Retina (tissue), 1 donor: Measurements from ENCODE around the gene GLIPR2.
"Not testable (repeated sequence)": the region's sequence is repeated elsewhere in the genome, so short reads cannot be mapped to it uniquely, and the experiment has no call there.

Source experiments
- DNase-seq: peaks from one replicate; pipeline ENCODE4 v3.0.0-alpha.2; 2016

GLIPR2 gene

GRCh38 chr9:36136272-36136893 lies at the start of gene GLIPR2:
Gene GLIPR2 (plus strand): TSS chr9:36136733. CDS start chr9:36136779, 46 bp downstream.
- peak; percentile 78 for DNase-seq

- DNase-seq, result not testable (repeated sequence)
Measured at GRCh38 chr9:36087054-36087453, 49.5 kb upstream of the GLIPR2 start.

GRCh38 chr9:36088020-36088419 lies 48.5 kb upstream of the GLIPR2 start:
- no peak for DNase-seq

- no peak for DNase-seq
Measured at GRCh38 chr9:36091026-36091953, 45.2 kb upstream of the GLIPR2 start.

- DNase-seq, result no peak
Measured at GRCh38 chr9:36092014-36092413, 44.5 kb upstream of the GLIPR2 start.

- DNase-seq, result no peak
Measured at GRCh38 chr9:36092509-36093215, 43.9 kb upstream of the GLIPR2 start.

- DNase-seq, result no peak
Measured at GRCh38 chr9:36093384-36093783, 43.1 kb upstream of the GLIPR2 start.

- no peak for DNase-seq
Measured at GRCh38 chr9:36099718-36100117, 36.8 kb upstream of the GLIPR2 start.

GRCh38 chr9:36100532-36100931 lies 36.0 kb upstream of the GLIPR2 start:
- DNase-seq, result no peak

- no peak for DNase-seq
Measured at GRCh38 chr9:36101916-36102741, 34.4 kb upstream of the GLIPR2 start.

- peak; percentile 39 for DNase-seq
Measured at GRCh38 chr9:36102742-36103495, 33.6 kb upstream of the GLIPR2 start.

- DNase-seq, result no peak
Measured at GRCh38 chr9:36109071-36109470, 27.5 kb upstream of the GLIPR2 start.

GRCh38 chr9:36110434-36110833 lies 26.1 kb upstream of the GLIPR2 start:
- no peak for DNase-seq

- DNase-seq, result no peak
Measured at GRCh38 chr9:36112516-36112915, 24.0 kb upstream of the GLIPR2 start.

GRCh38 chr9:36113999-36114398 lies 22.5 kb upstream of the GLIPR2 start:
- DNase-seq, result no peak

GRCh38 chr9:36116593-36116992 lies 19.9 kb upstream of the GLIPR2 start:
- DNase-seq, result no peak

- no peak for DNase-seq
Measured at GRCh38 chr9:36118201-36118600, 18.3 kb upstream of the GLIPR2 start.

GRCh38 chr9:36118706-36119105 lies 17.8 kb upstream of the GLIPR2 start:
- no peak for DNase-seq

GRCh38 chr9:36119476-36119875 lies 17.1 kb upstream of the GLIPR2 start:
- DNase-seq, result no peak

GRCh38 chr9:36120705-36121104 lies 15.8 kb upstream of the GLIPR2 start:
- no peak for DNase-seq

GRCh38 chr9:36121971-36122370 lies 14.6 kb upstream of the GLIPR2 start:
- no peak for DNase-seq

- no peak for DNase-seq
Measured at GRCh38 chr9:36123515-36123914, 13.0 kb upstream of the GLIPR2 start.
